ENCODE results near the gene EIF4G3. TPM values are rescaled to one million over a fixed set of nuclear protein-coding genes. Genes with fewer than 3 reads are reported as not detected.

EIF4G3 gene
- polyA plus RNA-seq, 1 of the 3 experiments (the other 2 are of a cell fraction) = 32.0 TPM

DNA sequence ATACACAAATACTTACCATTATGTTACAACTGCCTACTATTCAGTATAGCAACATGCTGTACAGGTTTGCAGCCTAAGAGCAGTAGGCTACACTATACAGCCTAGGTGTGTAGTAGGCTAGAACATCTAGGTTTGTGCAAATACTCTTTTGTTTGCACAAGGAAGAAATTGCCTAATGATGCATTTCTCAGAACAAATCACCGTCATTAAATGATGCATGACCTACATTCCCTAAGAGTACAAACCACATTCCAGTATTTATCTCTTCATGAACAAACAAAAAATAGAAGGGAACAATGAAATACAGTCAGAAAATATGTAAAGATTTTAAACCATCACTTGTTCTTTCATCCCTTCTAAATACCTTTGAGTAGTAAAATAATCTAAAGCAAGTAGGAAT lies 279.9 kb downstream of the EIF4G3 start:
- WGBS (ENCODE audit: low lambda C conversion rate) = 81% methylated on average over 1 of the region's 1 CpG
- H3K27ac ChIP-seq (ENCODE audit: low read depth in 2 of 2, low read length in 1 of 2) = no peak overlapping the region
- no peaks in the 10 kb centered on the region for H3K9me2 ChIP-seq
- no peak overlapping the region for H3K4me2 ChIP-seq
- H3K9ac ChIP-seq = no peak overlapping the region
- no peak overlapping the region for H3K4me3 ChIP-seq (ENCODE audit: low read depth in 2 of 2, low read length in 1 of 2)
- no peaks in the 10 kb centered on the region; a peak in 1 of 4 replicates for H3K4me1 ChIP-seq (ENCODE audit: control insufficient read depth in 1 of 2, insufficient read depth in 2 of 2, low read depth in 1 of 2, low read length in 1 of 2)
- no peaks in the 10 kb centered on the region for H3F3A ChIP-seq (replicated peaks; ENCODE audit: insufficient read depth)
- CTCF ChIA-PET = interaction anchor here (2.0 kb wide), 1 partner anchor 18 kb away, joined by 5 read pairs; no protein-coding TSS in a partner anchor
- no peak for DNase-seq
- POLR2A ChIA-PET = no interaction called here
- no peaks in the 10 kb centered on the region; the same call in 1 of the 2 replicates for H3K79me2 ChIP-seq (ENCODE audit: insufficient read depth)
- H3K27me3 ChIP-seq (ENCODE audit: insufficient read depth) = no peaks in the 10 kb centered on the region
- no peak overlapping the region for H2AFZ ChIP-seq (ENCODE audit: low read depth)
- no peaks in the 10 kb centered on the region for H3K9me3 ChIP-seq
- TF ChIP-seq, protein P1, sequence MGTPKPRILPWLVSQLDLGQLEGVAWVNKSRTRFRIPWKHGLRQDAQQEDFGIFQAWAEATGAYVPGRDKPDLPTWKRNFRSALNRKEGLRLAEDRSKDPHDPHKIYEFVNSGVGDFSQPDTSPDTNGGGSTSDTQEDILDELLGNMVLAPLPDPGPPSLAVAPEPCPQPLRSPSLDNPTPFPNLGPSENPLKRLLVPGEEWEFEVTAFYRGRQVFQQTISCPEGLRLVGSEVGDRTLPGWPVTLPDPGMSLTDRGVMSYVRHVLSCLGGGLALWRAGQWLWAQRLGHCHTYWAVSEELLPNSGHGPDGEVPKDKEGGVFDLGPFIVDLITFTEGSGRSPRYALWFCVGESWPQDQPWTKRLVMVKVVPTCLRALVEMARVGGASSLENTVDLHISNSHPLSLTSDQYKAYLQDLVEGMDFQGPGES (IDR thresholded peaks at IDR 0.05; ENCODE audit: low read depth, low read length) = no peak
- TF ChIP-seq FOXM1 (IDR thresholded peaks at IDR 0.05; ENCODE audit: low read depth) = no peak
- no peak for TF ChIP-seq JUND (IDR thresholded peaks at IDR 0.05)
- TF ChIP-seq, protein P2, sequence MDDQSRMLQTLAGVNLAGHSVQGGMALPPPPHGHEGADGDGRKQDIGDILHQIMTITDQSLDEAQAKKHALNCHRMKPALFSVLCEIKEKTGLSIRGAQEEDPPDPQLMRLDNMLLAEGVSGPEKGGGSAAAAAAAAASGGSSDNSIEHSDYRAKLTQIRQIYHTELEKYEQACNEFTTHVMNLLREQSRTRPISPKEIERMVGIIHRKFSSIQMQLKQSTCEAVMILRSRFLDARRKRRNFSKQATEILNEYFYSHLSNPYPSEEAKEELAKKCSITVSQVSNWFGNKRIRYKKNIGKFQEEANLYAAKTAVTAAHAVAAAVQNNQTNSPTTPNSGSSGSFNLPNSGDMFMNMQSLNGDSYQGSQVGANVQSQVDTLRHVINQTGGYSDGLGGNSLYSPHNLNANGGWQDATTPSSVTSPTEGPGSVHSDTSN (IDR thresholded peaks at IDR 0.05) = no peak
- TF ChIP-seq, protein P3, sequence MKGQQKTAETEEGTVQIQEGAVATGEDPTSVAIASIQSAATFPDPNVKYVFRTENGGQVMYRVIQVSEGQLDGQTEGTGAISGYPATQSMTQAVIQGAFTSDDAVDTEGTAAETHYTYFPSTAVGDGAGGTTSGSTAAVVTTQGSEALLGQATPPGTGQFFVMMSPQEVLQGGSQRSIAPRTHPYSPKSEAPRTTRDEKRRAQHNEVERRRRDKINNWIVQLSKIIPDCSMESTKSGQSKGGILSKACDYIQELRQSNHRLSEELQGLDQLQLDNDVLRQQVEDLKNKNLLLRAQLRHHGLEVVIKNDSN (IDR thresholded peaks at IDR 0.05; ENCODE audit: borderline replicate concordance, low read depth) = no peak
- peaks cover 25 to 43% of the 10 kb centered on the region in 2 experiments for H3K36me3 ChIP-seq (replicated peaks in 1 of 2; ENCODE audit: control insufficient read depth in 1 of 2, insufficient read depth in 2 of 2, low read length in 1 of 2)
- no peaks in the 10 kb centered on the region for H4K20me1 ChIP-seq (ENCODE audit: insufficient read depth)

DNA sequence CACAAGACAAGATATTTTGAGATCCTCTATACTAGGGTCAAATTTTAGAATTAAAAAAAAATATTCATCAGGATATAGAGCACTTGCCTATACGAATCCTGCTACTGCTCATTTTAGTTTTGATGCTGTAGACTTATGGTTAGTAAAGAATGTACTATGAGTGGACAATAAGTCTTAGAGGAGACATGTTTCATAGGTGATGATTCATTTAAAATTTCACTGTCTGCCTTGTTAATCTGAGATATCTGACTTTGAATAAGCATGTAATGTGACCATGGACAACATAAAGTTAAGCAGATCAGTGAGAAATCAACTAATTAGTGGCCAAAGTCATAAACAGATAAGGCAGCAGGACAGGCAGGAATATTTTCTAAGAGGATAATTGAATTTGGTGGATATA lies 282.8 kb downstream of the EIF4G3 start:
- Histone ChIP-seq H3F3A (replicated peaks; ENCODE audit: insufficient read depth) (peaks cover 3% of the 10 kb centered on the region), H4K20me1 (ENCODE audit: insufficient read depth) (no peaks in the 10 kb centered on the region), H3K79me2 (ENCODE audit: insufficient read depth) (no peaks in the 10 kb centered on the region), H3K27ac (ENCODE audit: low read depth in 2 of 2, low read length in 1 of 2) (no peak overlapping the region), H3K4me2 (no peak overlapping the region), H3K9me3 (no peaks in the 10 kb centered on the region), H3K36me3 (replicated peaks in 1 of 2; ENCODE audit: control insufficient read depth in 1 of 2, insufficient read depth in 2 of 2, low read length in 1 of 2) (peaks cover 29 to 36% of the 10 kb centered on the region in 2 experiments), H3K9me2 (no peaks in the 10 kb centered on the region), H3K4me3 (ENCODE audit: low read depth in 2 of 2, low read length in 1 of 2) (no peak overlapping the region), H2AFZ (ENCODE audit: low read depth) (no peak overlapping the region), H3K27me3 (ENCODE audit: insufficient read depth) (no peaks in the 10 kb centered on the region), H3K4me1 (ENCODE audit: control insufficient read depth in 1 of 2, insufficient read depth in 2 of 2, low read depth in 1 of 2, low read length in 1 of 2) (no peaks in the 10 kb centered on the region; a peak in 1 of 4 replicates), H3K9ac (no peak overlapping the region)
- TF ChIP-seq, protein P3 (IDR thresholded peaks at IDR 0.05; ENCODE audit: borderline replicate concordance, low read depth) = no peak
- TF ChIP-seq YY1 (IDR thresholded peaks at IDR 0.05; ENCODE audit: low read depth) = no peak
- TF ChIP-seq, protein P2 (IDR thresholded peaks at IDR 0.05) = no peak
- TF ChIP-seq EP300 (IDR thresholded peaks at IDR 0.05; ENCODE audit: borderline replicate concordance in 1 of 2, low read depth in 1 of 2, low read length in 1 of 2) = no peak
- TF ChIP-seq, protein P4, sequence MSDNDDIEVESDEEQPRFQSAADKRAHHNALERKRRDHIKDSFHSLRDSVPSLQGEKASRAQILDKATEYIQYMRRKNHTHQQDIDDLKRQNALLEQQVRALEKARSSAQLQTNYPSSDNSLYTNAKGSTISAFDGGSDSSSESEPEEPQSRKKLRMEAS (IDR thresholded peaks at IDR 0.05; ENCODE audit: low read depth) = no peak
- TF ChIP-seq RCOR1 (IDR thresholded peaks at IDR 0.05; ENCODE audit: low read length) = no peak
- ChIA-PET CTCF (interaction anchor here (1.3 kb wide), 1 partner anchor 301 kb away, joined by 3 read pairs; no protein-coding TSS in a partner anchor), POLR2A (no interaction called here)
- 85% methylated on average over 1 of the region's 1 CpG for WGBS (ENCODE audit: low lambda C conversion rate)
- DNase-seq = no peak
